Panc1 (cell line): ENCODE data around the gene SGCE.

Source experiments
- CTCF ChIP-seq: fragments of 450-650 bp; IDR thresholded peaks from 2 replicates; pipeline ENCODE4 v1.5.1; 2017; ENCODE audit warnings: mild to moderate bottlenecking
- POLR2AphosphoS5 ChIP-seq: IDR thresholded peaks from 2 replicates; pipeline ENCODE4 v1.6.1; 2012; ENCODE audit warnings: mild to moderate bottlenecking, low read depth, low read length, moderate library complexity

- TF ChIP-seq POLR2AphosphoS5: no peak
- TF ChIP-seq CTCF: no peak
Observed at GRCh38 chr7:94675356-94675755, 19.4 kb upstream of the SGCE start.
